ENCODE data around the gene SPDYA. TPM values are rescaled to one million over a fixed set of nuclear protein-coding genes. Genes with fewer than 3 reads are reported as not detected.

SPDYA gene
- total RNA-seq, 2 experiments from 2014 or later = 12.7 to 12.8 TPM

DNA sequence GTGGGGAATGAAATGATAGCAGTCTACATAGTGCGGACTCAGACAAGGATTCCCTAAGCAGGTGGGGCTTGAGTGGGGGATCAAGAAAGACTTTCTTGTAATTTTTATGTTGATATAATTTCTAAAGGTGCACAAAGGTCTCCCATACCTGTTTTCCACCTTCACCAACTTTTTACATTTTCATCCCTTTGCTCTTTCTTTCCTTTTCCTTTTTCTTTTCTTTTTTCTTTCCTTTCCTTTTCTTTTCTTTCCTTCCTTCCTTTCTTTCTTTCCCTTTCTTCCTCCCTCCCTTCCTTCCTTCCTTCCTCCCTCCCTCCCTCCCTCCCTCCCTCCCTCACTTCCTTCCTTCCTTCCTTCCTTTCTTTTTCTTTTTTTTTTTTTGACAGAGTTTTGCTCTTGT lies 69.6 kb downstream of the SPDYA start:
- Mint-ChIP-seq H3K4me1 (ENCODE audit: low read depth) (no peaks in the 10 kb centered on the region), H3K9me3 (no peaks in the 10 kb centered on the region), H3K36me3 (ENCODE audit: low read depth) (no peaks in the 10 kb centered on the region), H3K27ac (no peak overlapping the region), H3K4me3 (no peak overlapping the region), H3K27me3 (peaks cover 43% of the 10 kb centered on the region)
- ChIA-PET POLR2A (no interaction called here), CTCF (no interaction called here)
- Histone ChIP-seq H3K27me3 (ENCODE audit: control insufficient read depth in 1 of 2, insufficient read depth in 2 of 2, low read length in 2 of 2) (peaks cover 0 to 4% of the 10 kb centered on the region in 2 experiments), H3K4me1 (ENCODE audit: insufficient read depth, low read length) (no peaks in the 10 kb centered on the region), H3K27ac (ENCODE audit: low read depth in 1 of 2, low read length in 2 of 2) (no peak overlapping the region), H3K36me3 (ENCODE audit: insufficient read depth, low read length) (no peaks in the 10 kb centered on the region), H3K9me3 (ENCODE audit: control insufficient read depth in 1 of 2, insufficient read depth in 1 of 2, low read length in 2 of 2) (no peaks in the 10 kb centered on the region), H3K4me3 (ENCODE audit: low read length) (no peak overlapping the region)
- TF ChIP-seq, protein P1, sequence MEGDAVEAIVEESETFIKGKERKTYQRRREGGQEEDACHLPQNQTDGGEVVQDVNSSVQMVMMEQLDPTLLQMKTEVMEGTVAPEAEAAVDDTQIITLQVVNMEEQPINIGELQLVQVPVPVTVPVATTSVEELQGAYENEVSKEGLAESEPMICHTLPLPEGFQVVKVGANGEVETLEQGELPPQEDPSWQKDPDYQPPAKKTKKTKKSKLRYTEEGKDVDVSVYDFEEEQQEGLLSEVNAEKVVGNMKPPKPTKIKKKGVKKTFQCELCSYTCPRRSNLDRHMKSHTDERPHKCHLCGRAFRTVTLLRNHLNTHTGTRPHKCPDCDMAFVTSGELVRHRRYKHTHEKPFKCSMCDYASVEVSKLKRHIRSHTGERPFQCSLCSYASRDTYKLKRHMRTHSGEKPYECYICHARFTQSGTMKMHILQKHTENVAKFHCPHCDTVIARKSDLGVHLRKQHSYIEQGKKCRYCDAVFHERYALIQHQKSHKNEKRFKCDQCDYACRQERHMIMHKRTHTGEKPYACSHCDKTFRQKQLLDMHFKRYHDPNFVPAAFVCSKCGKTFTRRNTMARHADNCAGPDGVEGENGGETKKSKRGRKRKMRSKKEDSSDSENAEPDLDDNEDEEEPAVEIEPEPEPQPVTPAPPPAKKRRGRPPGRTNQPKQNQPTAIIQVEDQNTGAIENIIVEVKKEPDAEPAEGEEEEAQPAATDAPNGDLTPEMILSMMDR (IDR thresholded peaks at IDR 0.05) = no peak
- no peak for ATAC-seq (ENCODE audit: poor library complexity)
- intact Hi-C loops (cut with DNase I, micrococcal nuclease) = no loop called here
- DNase-seq = no peak

DNA sequence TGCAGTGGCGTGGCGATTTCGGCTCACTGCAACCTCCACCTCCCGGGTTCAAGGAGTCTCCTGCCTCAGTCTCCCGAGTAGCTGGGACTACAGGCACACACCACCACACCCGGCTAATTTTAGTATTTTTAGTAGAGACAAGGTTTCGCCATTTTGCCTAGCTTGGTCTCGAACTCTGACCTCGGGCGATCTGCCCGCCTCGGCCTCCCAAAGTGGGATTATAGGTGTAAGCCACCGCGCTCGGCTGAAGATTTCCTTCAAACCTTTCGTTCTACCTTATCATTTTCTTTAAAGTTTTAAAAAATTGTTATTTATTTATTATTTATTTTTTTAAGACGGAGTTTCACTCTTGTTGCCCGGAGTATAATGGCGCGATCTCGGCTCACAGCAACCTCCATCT lies 82.9 kb downstream of the SPDYA start:
- ChIA-PET POLR2A (interaction anchor here (1.5 to 4.0 kb wide), 3 partner anchors 23 to 223 kb away, joined by 3 to 21 read pairs (median 21); partner anchors contain the start of genes CLIP4 and TRMT61B), CTCF (no interaction called here)
- Histone ChIP-seq H3K27me3 (ENCODE audit: control insufficient read depth in 1 of 2, insufficient read depth in 2 of 2, low read length in 2 of 2) (no peaks in the 10 kb centered on the region), H3K4me3 (ENCODE audit: low read length) (no peak overlapping the region), H3K4me1 (ENCODE audit: insufficient read depth, low read length) (peaks cover 24% of the 10 kb centered on the region), H3K36me3 (ENCODE audit: insufficient read depth, low read length) (no peaks in the 10 kb centered on the region), H3K27ac (ENCODE audit: low read depth in 1 of 2, low read length in 2 of 2) (no peak overlapping the region), H3K9me3 (ENCODE audit: control insufficient read depth in 1 of 2, insufficient read depth in 1 of 2, low read length in 2 of 2) (no peaks in the 10 kb centered on the region)
- Mint-ChIP-seq H3K27ac (no peak overlapping the region), H3K4me1 (ENCODE audit: low read depth) (peaks cover 38% of the 10 kb centered on the region), H3K27me3 (peaks cover 4% of the 10 kb centered on the region), H3K4me3 (peak overlapping the region; percentile 57), H3K9me3 (no peaks in the 10 kb centered on the region), H3K36me3 (ENCODE audit: low read depth) (peaks cover 10% of the 10 kb centered on the region)
- DNase-seq (peak in 1 of 14 experiments; percentile 34), ATAC-seq (ENCODE audit: poor library complexity) (no peak)
- intact Hi-C loops (cut with DNase I, micrococcal nuclease) = loop anchor here (5.0 to 10.0 kb wide), 5 partner anchors 81 to 329 kb away; partner anchors contain the start of genes CLIP4 (in 1 of the 2) and SPDYA (in 1 of the 2)
- TF ChIP-seq, protein P1 (IDR thresholded peaks at IDR 0.05) = no peak

DNA sequence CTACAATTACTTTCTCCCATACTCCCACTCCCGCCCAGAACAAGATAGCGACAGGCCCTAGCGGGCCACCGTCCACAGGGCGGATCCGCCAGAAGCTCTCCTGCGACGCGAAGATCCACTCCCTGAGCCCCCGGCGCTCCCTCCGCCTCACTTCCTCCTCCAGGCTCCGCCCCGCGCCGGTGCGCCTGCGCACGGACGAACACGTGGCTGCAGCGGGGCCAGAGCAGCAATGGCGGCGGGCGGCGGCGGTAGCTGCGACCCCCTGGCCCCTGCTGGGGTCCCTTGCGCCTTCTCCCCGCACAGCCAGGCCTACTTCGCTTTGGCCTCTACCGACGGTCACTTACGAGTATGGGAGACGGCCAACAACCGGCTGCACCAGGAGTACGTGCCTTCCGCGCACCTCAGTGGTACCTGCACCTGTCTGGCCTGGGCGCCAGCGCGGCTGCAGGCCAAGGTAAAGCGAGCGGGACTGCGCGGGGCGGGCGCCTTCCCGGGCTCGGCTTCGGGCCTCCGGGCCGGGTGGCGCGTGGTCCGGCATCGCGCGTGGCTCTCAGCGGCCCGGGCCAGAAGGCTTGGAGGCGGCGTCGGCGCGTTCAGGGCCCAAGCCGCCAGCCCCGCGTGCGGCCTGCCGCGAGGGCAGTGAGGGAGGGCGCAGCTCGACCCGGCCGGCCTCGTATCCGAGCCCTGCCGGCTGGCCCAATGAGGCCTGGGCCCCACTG lies 84.0 kb downstream of the SPDYA start, which contains the start of gene WDR43:
WDR43 (plus strand) TSS at position 198 of the 719 bp plus-strand sequence; CDS start at position 230, 32 bp downstream.
- H3K4me1 Mint-ChIP-seq (ENCODE audit: low read depth) = peaks cover 49% of the 10 kb centered on the region
- no peaks in the 10 kb centered on the region for H3K9me3 ChIP-seq (ENCODE audit: control insufficient read depth in 1 of 2, insufficient read depth in 1 of 2, low read length in 2 of 2)
- peaks cover 24% of the 10 kb centered on the region for H3K4me1 ChIP-seq (ENCODE audit: insufficient read depth, low read length)
- H3K36me3 ChIP-seq (ENCODE audit: insufficient read depth, low read length) = no peaks in the 10 kb centered on the region
- intact Hi-C loops (cut with DNase I, micrococcal nuclease) = loop anchor here (1.0 to 10.0 kb wide), 8 partner anchors 24 to 330 kb away; partner anchors contain the start of genes TRMT61B (in 2 of the 2), CLIP4 (in 1 of the 2) and SPDYA (in 1 of the 2)
- H3K4me3 Mint-ChIP-seq = peak within 1 kb of the TSS; percentile 97
- H3K36me3 Mint-ChIP-seq (ENCODE audit: low read depth) = peaks cover 10% of the 10 kb centered on the region
- H3K27ac Mint-ChIP-seq = peak within 1 kb of the TSS; percentile 91
- TF ChIP-seq, protein P1 (IDR thresholded peaks at IDR 0.05) = no peak
- no peaks in the 10 kb centered on the region for H3K27me3 ChIP-seq (ENCODE audit: control insufficient read depth in 1 of 2, insufficient read depth in 2 of 2, low read length in 2 of 2)
- no peaks in the 10 kb centered on the region for H3K9me3 Mint-ChIP-seq
- H3K27ac ChIP-seq (ENCODE audit: low read depth in 1 of 2, low read length in 2 of 2) = peak within 1 kb of the TSS; percentile 55 to 59
- peak within 1 kb of the TSS; percentile 89 for H3K4me3 ChIP-seq (ENCODE audit: low read length)
- peak; percentile 97 for ATAC-seq (ENCODE audit: poor library complexity)
- H3K27me3 Mint-ChIP-seq = no peaks in the 10 kb centered on the region
- peak; percentile 90 to 99 (median 97) for DNase-seq
- ChIA-PET POLR2A (interaction anchor here (0.6 to 4.0 kb wide), 18 partner anchors 8 to 1252 kb away, joined by 3 to 128 read pairs (median 4); partner anchors contain the start of genes CLIP4, PPP1CB, TRMT61B and YPEL5), CTCF (interaction anchor here (2.4 kb wide), 1 partner anchor 328 kb away, joined by 14 read pairs; no protein-coding TSS in a partner anchor)
